Measurements from ENCODE around the gene LTBP4. TPM values are rescaled to one million over a fixed set of nuclear protein-coding genes. Genes with fewer than 3 reads are reported as not detected.
A peak's percentile ranks its signal among the peaks of the same experiment; 100 is the strongest.

The LTBP4 gene
- total and polyA plus RNA-seq, 2 experiments from 2014 or later, result 50.2 to 163 TPM

- WGBS (ENCODE audit: low lambda C conversion rate, missing lambda C conversion rate), result 2% methylated on average over 28 of the region's 46 CpGs
- Histone ChIP-seq H3K27me3 (peaks cover 35% of the 10 kb centered on the region), H3K9me2 (replicated peaks; ENCODE audit: insufficient read depth) (no peaks in the 10 kb centered on the region)
Measured at GRCh38 chr19:40598121-40598917, 2.9 kb upstream of the LTBP4 start.

DNA sequence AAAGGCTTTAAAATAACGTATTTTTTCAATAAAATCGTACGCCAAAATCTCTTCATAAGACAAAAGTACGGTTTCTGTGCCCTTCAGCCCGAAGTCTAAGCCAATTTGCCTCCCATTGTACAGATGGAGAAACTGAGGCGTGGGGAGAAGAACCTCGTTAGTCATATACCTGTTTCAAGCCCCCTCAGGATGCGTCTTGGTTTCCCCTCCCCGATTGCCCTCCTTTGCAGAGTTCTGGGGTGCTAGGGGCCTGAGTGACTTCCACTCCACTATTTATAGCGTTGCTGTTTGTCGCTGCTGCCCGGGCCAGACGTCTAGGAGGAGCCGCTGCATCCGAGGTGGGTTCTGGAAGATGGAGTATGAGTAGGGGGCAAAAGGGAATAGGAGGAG lies 2.3 kb upstream of the LTBP4 start:
- TF ChIP-seq CTCF (IDR thresholded peaks at IDR 0.05; ENCODE audit: poor library complexity) (no peak), EZH2 (IDR thresholded peaks at IDR 0.05; ENCODE audit: borderline replicate concordance) (no peak)
- Histone ChIP-seq H3K9me3 (ENCODE audit: low read depth) (no peaks in the 10 kb centered on the region), H3K4me1 (ENCODE audit: insufficient read depth) (peaks cover 30% of the 10 kb centered on the region), H3K27ac (peak overlapping the region; percentile 78), H3K4me2 (peak overlapping the region; percentile 94), H2AFZ (no peak overlapping the region), H3K9me2 (replicated peaks; ENCODE audit: insufficient read depth) (no peaks in the 10 kb centered on the region), H4K20me1 (ENCODE audit: insufficient read depth, poor library complexity, severe bottlenecking) (no peaks in the 10 kb centered on the region), H3K4me3 (no peak overlapping the region), H3K27me3 (peaks cover 35% of the 10 kb centered on the region), H3K36me3 (replicated peaks; ENCODE audit: insufficient read depth, low read depth) (no peaks in the 10 kb centered on the region), H3K79me2 (no peaks in the 10 kb centered on the region)
- DNase-seq (ENCODE audit: low spot score), result no peak
- 18% methylated on average over 15 of the region's 15 CpGs for WGBS (ENCODE audit: low lambda C conversion rate, missing lambda C conversion rate)

More at GRCh38 chr19:40598121-40598917, 2.9 kb upstream of the LTBP4 start:
- DNase-seq (ENCODE audit: low spot score), result peak; percentile 92
- Histone ChIP-seq H3K79me2 (no peaks in the 10 kb centered on the region), H4K20me1 (ENCODE audit: insufficient read depth, poor library complexity, severe bottlenecking) (no peaks in the 10 kb centered on the region), H3K4me1 (ENCODE audit: insufficient read depth) (peaks cover 30% of the 10 kb centered on the region), H2AFZ (no peak overlapping the region), H3K27ac (peak overlapping the region; percentile 91), H3K4me2 (peak overlapping the region; percentile 94), H3K4me3 (peak overlapping the region; percentile 17), H3K36me3 (replicated peaks; ENCODE audit: insufficient read depth, low read depth) (no peaks in the 10 kb centered on the region), H3K9me3 (ENCODE audit: low read depth) (no peaks in the 10 kb centered on the region)
- no peak for TF ChIP-seq EZH2 (IDR thresholded peaks at IDR 0.05; ENCODE audit: borderline replicate concordance)
- TF ChIP-seq CTCF (IDR thresholded peaks at IDR 0.05; ENCODE audit: poor library complexity), result peak; percentile 99

DNA sequence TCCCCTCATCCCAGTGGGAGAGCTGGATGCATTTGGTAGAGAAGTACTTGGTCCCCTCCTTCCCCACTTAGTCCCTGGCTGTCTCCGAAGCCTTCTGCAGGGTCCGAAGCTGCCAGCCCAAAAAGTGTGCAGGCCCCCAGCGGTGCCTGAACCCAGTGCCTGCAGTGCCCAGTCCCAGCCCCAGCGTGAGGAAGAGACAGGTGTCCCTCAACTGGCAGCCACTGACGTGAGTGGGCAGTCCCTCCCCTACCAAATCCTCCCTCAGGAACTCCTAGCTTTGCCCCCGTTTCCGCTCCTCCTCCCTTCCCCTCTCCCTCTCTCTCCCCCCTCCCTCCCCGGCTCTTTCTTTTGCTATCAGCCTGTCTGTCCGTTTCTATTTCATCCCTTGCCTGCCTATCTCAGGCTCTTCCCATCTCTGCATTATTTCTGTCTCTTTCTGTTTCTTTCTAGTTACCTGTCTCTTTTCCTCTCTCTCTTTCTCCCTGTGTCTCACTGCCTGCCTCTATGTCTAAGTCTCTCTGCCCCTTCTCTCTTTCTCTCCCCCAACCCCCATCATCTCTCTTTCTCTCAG lies 1.8 kb upstream of the LTBP4 start:
- DNase-seq (ENCODE audit: low spot score), result no peak
- H3K27me3 ChIP-seq, result peaks cover 35% of the 10 kb centered on the region
- peaks cover 31% of the 10 kb centered on the region for H3K4me1 ChIP-seq (ENCODE audit: insufficient read depth)
- peak overlapping the region; percentile 94 for H3K4me2 ChIP-seq
- 16% methylated on average over 6 of the region's 9 CpGs for WGBS (ENCODE audit: low lambda C conversion rate, missing lambda C conversion rate)
- H3K36me3 ChIP-seq (replicated peaks; ENCODE audit: insufficient read depth, low read depth), result no peaks in the 10 kb centered on the region
- no peaks in the 10 kb centered on the region for H3K9me2 ChIP-seq (replicated peaks; ENCODE audit: insufficient read depth)
- no peak overlapping the region for H3K4me3 ChIP-seq
- no peaks in the 10 kb centered on the region for H4K20me1 ChIP-seq (ENCODE audit: insufficient read depth, poor library complexity, severe bottlenecking)
- H3K27ac ChIP-seq, result peak overlapping the region; percentile 78
- H3K9me3 ChIP-seq (ENCODE audit: low read depth), result no peaks in the 10 kb centered on the region
- no peak overlapping the region for H2AFZ ChIP-seq
- H3K79me2 ChIP-seq, result no peaks in the 10 kb centered on the region
- TF ChIP-seq CTCF (IDR thresholded peaks at IDR 0.05; ENCODE audit: poor library complexity), result no peak
- TF ChIP-seq EZH2phosphoT487 (IDR thresholded peaks at IDR 0.05; ENCODE audit: low read depth, severe bottlenecking, unreplicated experiment), result no peak
- TF ChIP-seq EZH2 (IDR thresholded peaks at IDR 0.05; ENCODE audit: borderline replicate concordance), result no peak

Data from hepatocyte (in vitro differentiated cells).